OCI-LY3 (cell line): ENCODE data around the gene FYB2.

Experiments used
- H2AFZ ChIP-seq: fragments of 200-600, 300-600 bp; shearing (Covaris generic); 2 replicates; pipeline ENCODE4 v1.6.0; 2014; ENCODE audit warnings: antibody characterized with exemption, low read depth, low read length
- H3K27ac ChIP-seq: fragments of 200-600, 300-600 bp; sonication (generic); 2 replicates; pipeline ENCODE4 v1.5.1; 2014; ENCODE audit warnings: mild to moderate bottlenecking, low read length, moderate library complexity, mixed read lengths
- H3K27me3 ChIP-seq: fragments of 200-600, 300-600 bp; sonication (generic); 2 replicates; pipeline ENCODE4 v1.6.1; 2014; ENCODE audit warnings: low read depth, low read length, mixed read lengths
- H3K36me3 ChIP-seq: fragments of 200-600, 300-600 bp; sonication (generic); replicated peaks from 2 replicates; pipeline ENCODE3; 2014; ENCODE audit warnings: low read depth, low read length, mixed read lengths
- H3K4me1 ChIP-seq: fragments of 300-600, 200-600 bp; sonication (generic); 2 replicates; pipeline ENCODE4 v1.6.1; 2014; ENCODE audit warnings: low read length, mixed read lengths
- H3K4me2 ChIP-seq: fragments of 200-600, 300-600 bp; sonication (generic); 2 replicates; pipeline ENCODE4 v1.6.1; 2014; ENCODE audit warnings: low read length, mixed read lengths
- H3K4me3 ChIP-seq: fragments of 300-600, 200-600 bp; sonication (generic); 2 replicates; pipeline ENCODE4 v1.5.1; 2014; ENCODE audit warnings: antibody characterized with exemption, mild to moderate bottlenecking, low read length, moderate library complexity
- H3K79me2 ChIP-seq: fragments of 300-600, 200-600 bp; shearing (Covaris generic); 2 replicates; pipeline ENCODE4 v1.6.1; 2014; ENCODE audit warnings: mild to moderate bottlenecking, low read length, mixed read lengths
- H3K9ac ChIP-seq: fragments of 300-600, 200-600 bp; shearing (Covaris generic); 2 replicates; pipeline ENCODE4 v1.6.0; 2014; ENCODE audit warnings: mild to moderate bottlenecking, low read length, moderate library complexity
- H3K9me3 ChIP-seq: fragments of 200-600, 300-600 bp; shearing (Covaris generic); 2 replicates; pipeline ENCODE4 v1.6.1; 2014; ENCODE audit warnings: low read length, mixed read lengths; ENCODE audit not compliant: insufficient read depth
- H4K20me1 ChIP-seq: fragments of 200-600, 300-600 bp; sonication (generic); 2 replicates; pipeline ENCODE4 v1.6.1; 2016; ENCODE audit warnings: low read length, mixed read lengths; ENCODE audit not compliant: insufficient read depth
- CTCF ChIP-seq: fragments of 200-600, 300-600 bp; sonication (generic); IDR thresholded peaks from 2 replicates; pipeline ENCODE4 v1.5.1; 2014; ENCODE audit warnings: antibody characterized with exemption, low read length, low read depth
- EZH2phosphoT487 ChIP-seq: fragments of 200-600 bp; shearing (Covaris generic); IDR thresholded peaks from 2 replicates; pipeline ENCODE4 v1.6.1; 2018; ENCODE audit warnings: antibody characterized with exemption, mixed run types, low read depth

The FYB2 gene

GRCh38 chr1:56844545-56845136, 25.4 kb upstream of the FYB2 start:
- no peaks in the 10 kb centered on the region for H3K36me3 ChIP-seq
- H3K79me2 ChIP-seq: no peaks in the 10 kb centered on the region
- H3K4me3 ChIP-seq: no peak overlapping the region
- no peak overlapping the region for H2AFZ ChIP-seq
- no peak for TF ChIP-seq EZH2phosphoT487
- TF ChIP-seq CTCF: no peak
- peaks cover 11% of the 10 kb centered on the region; the same call in 1 of the 2 replicates for H3K4me1 ChIP-seq
- H3K27me3 ChIP-seq: no peaks in the 10 kb centered on the region
- no peaks in the 10 kb centered on the region for H4K20me1 ChIP-seq
- peak overlapping the region; percentile 17; the same call in 1 of the 2 replicates for H3K4me2 ChIP-seq
- H3K9ac ChIP-seq: no peak overlapping the region
- no peaks in the 10 kb centered on the region for H3K9me3 ChIP-seq
- no peak overlapping the region for H3K27ac ChIP-seq

GRCh38 chr1:56843544-56843943, 24.3 kb upstream of the FYB2 start:
- H3K27me3 ChIP-seq: no peaks in the 10 kb centered on the region
- no peaks in the 10 kb centered on the region for H3K9me3 ChIP-seq
- H3K4me3 ChIP-seq: no peak overlapping the region
- TF ChIP-seq CTCF: no peak
- TF ChIP-seq EZH2phosphoT487: no peak
- no peak overlapping the region for H3K4me2 ChIP-seq
- no peak overlapping the region for H3K27ac ChIP-seq
- no peak overlapping the region for H2AFZ ChIP-seq
- no peaks in the 10 kb centered on the region for H3K79me2 ChIP-seq
- no peaks in the 10 kb centered on the region for H4K20me1 ChIP-seq
- no peaks in the 10 kb centered on the region for H3K36me3 ChIP-seq
- no peak overlapping the region for H3K9ac ChIP-seq
- peaks cover 11% of the 10 kb centered on the region; the same call in 1 of the 2 replicates for H3K4me1 ChIP-seq

- Histone ChIP-seq H3K79me2 (no peaks in the 10 kb centered on the region), H3K27me3 (no peaks in the 10 kb centered on the region)
Measured at GRCh38 chr1:56838759-56839158, 19.6 kb upstream of the FYB2 start.

More at GRCh38 chr1:56838759-56839158, 19.6 kb upstream of the FYB2 start:
- TF ChIP-seq CTCF (no peak), EZH2phosphoT487 (no peak)
- no peaks in the 10 kb centered on the region for H3K9me3 ChIP-seq
- H3K4me1 ChIP-seq: no peaks in the 10 kb centered on the region
- H3K27ac ChIP-seq: no peak overlapping the region
- no peak overlapping the region for H3K4me3 ChIP-seq
- no peaks in the 10 kb centered on the region for H4K20me1 ChIP-seq
- H3K36me3 ChIP-seq: no peaks in the 10 kb centered on the region
- H3K4me2 ChIP-seq: no peak overlapping the region
- no peak overlapping the region for H2AFZ ChIP-seq
- H3K9ac ChIP-seq: no peak overlapping the region
